SKM-1 (cell line): ENCODE data around the gene NPSR1.
"Not testable (repeated sequence)": the region's sequence is repeated elsewhere in the genome, so short reads cannot be mapped to it uniquely, and the experiment has no call there.

ENCODE experiments used
- DNase-seq: peaks from one replicate; lab custom pipeline; 2025; ENCODE audit not compliant: unreplicated experiment; lab: John Stamatoyannopoulos, UW

Gene NPSR1, protein sequence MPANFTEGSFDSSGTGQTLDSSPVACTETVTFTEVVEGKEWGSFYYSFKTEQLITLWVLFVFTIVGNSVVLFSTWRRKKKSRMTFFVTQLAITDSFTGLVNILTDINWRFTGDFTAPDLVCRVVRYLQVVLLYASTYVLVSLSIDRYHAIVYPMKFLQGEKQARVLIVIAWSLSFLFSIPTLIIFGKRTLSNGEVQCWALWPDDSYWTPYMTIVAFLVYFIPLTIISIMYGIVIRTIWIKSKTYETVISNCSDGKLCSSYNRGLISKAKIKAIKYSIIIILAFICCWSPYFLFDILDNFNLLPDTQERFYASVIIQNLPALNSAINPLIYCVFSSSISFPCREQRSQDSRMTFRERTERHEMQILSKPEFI

DNA sequence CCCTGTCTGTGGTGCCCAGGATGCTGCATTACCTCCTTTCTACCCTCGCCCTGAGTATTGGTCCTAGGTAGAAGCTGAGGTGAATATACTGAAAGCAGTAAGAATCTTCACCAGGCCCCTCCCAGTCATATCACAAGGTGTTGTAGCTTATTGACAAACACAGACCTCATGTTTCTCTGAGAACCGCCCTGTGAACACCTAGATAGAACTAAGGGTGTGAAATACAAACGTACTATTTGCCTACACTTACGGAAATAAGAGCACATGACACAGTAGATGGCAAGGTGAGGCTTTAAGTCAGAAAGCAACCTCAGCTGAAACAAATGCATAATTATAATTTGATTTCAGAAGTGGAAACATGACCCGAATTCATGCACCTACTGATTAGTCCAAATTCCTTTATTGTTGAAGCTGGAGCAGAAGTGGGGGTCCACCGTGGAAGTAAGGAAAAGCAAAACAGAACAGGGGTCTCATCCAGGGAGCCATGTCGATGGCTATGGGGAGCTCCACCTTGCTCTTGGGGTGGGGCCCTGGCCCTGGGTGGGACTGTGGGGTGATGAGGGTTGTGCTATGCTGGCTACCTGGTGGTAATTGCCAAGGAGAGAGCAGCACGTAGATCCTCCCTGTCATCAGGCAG lies at the start of gene NPSR1:
TSS of gene NPSR1 (plus strand) at position 587 of the 637 bp plus-strand sequence. CDS start 195 bp downstream, outside the sequence.
- DNase-seq, result no peak

DNA sequence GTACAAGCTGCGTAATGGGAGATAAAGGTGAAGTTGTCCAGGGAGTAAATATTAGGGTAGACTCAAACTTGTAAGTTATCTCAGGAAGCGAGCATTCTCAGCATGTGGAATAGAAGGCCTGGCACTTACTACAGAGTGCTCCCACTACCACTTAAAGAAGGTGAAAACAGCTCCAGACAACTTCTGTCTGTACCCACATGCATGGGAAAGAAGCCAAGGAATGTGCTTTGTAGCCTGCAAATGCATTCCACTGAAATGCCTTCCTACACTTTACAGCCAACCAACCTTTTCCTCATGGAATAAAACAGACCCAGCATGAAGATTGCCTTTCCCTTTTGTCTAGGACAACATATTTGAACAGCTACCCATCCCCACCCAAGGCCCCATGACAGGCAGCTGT lies 45.4 kb upstream of the NPSR1 start:
- no peak for DNase-seq

DNA sequence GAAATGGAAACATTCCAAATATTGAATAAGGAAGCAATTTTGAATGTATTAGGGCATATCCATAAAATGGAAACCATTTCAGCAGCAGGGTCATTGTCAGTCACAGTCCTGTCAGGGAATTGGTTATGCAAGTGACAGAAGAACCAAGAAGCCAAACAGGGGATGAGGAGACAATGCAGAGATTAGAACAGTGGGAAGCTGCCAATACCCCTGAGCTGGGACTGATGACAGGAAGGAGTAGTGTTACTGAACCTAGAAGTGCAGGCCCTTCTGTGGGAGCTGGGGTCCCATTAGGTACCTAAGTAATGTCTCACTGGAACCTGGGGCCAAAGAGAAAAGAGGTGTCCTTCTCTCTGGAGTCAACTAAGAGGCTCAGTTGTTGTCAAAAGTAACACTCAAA lies 37.6 kb upstream of the NPSR1 start:
- DNase-seq, result no peak

DNA sequence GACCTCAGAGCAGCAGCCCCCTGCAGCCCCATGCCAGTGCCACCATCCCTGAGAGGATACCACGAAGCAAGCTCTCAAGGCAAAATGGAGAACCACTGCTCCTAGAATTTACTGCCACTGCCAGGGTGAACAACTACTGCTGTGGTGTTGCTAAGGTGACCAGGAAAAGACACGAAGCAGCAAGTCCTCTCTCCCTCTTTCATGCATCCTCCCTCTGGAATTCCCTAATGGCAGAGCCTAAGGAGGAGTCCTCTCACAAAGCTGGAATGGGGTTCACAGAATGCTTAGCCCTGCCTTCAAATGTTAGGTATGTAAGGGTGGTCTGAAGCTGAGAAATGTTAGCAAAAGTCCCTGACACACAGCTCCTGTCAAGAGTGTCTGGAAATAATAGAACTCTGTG lies 35.8 kb upstream of the NPSR1 start:
- no peak for DNase-seq

DNA sequence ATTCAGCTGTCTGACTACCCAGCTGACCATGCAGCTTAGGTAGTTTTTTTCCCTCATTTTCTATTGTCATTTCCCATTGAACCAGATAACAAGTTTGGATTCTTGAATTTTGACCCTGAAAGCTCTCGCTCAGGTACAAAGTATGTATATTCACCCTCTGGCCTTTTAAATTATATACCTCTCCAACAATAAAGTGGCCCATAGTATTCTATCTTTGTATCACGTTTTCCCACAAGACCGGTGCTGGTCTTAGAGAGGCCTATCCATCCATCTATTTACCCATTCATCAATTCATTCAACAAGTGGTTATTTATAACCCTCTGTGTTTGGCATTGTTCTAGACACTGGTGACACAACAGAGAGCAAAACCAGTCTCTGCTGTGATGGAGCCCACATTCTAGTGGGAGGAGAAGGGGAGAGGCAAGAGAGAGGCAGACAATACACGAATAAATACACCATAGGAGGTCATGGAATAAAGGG lies 35.2 kb upstream of the NPSR1 start:
- no peak for DNase-seq

DNA sequence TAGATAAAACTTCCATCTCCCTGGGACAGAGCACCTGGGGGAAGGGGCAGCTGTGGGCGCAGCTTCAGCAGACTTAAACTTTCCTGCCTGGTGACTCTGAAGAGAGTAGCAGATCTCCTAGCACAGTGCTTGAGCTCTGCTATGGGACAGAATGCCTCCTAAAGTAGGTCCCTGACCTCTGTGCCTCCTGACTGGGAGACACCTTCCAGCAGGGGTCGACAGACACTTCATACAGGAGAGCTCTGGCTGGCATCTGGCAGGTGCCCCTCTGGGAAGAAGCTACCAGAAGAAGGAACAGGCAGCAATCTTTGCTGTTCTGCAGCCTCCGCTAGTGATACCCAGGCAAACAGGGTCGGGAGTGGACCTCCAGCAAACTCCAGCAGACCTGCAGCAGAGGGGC lies 29.4 kb upstream of the NPSR1 start:
- DNase-seq, result not testable (repeated sequence)

DNA sequence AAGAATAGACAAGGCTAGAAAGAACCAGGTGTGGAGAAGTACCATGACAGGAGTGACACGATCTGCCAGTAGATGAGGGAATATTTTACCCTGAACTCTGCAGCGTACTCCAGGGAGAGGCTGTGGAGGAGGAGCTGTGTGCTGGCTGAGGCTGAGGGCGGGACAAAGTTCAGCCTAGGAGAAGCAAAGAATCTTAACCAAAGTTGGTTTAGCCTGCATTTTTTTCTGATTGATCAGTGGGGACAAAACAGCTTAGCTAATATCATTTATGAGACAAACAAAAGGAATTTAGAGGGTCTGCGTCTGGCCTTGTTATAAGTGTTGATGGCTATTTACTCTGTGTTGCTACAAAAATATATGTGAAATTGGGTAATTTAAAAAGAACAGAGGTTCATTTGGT lies 5.2 kb upstream of the NPSR1 start:
- DNase-seq, result no peak

DNA sequence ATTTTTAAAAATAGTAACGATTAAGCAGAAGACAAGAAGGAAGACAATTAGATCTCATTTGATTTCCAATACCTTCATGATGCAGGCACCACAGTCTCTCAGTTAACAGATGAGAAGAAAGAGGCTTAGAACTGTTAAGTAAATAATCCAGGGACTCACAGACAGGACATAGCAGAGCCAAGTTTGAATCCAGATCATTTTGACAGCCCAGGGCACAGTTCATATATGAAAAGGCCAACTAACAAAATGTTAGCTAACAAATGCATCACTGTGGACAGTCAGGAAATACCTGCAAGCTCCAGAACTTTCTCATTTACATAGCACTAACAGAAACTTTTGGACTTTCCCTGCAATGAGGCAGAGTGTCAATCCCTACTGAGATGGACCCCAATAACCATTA lies 4.2 kb upstream of the NPSR1 start:
- no peak for DNase-seq

DNA sequence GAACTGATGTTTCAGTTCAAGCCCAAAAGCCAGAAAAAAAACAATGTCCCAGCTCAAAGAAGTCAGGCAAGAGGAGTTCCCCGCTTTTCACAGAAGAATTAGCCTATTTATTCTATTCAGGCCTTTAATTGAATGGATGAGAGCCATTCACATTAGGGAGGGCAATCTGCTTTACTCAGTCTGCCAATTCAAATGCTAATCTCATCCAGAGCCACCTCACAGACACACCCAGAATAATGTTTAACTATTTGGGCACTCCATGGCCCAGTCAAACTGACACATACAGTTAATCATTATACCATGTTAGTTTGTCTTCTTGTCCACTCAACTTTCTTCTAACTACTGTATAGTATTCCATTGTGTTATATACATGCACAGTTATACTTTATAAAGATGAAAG lies 2.6 kb upstream of the NPSR1 start:
- DNase-seq, result no peak

DNA sequence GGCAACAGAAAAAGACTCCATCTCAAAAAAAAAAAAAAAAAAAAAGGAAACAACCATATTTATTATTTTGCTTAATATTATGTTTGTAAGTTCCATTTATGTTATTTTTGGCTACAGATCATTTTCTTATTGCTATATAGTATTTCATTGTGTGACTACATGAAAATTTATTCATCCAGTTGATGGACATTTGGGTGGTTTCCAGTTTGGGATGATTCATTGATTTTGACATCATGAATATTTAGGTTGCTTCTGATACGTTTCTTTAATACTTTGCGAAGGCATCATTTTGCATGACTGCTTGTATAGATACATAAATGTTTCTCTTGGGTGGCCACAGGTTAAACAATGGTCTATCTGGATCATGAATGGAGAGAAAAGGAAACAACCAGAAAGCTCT lies 2.0 kb upstream of the NPSR1 start:
- no peak for DNase-seq

DNA sequence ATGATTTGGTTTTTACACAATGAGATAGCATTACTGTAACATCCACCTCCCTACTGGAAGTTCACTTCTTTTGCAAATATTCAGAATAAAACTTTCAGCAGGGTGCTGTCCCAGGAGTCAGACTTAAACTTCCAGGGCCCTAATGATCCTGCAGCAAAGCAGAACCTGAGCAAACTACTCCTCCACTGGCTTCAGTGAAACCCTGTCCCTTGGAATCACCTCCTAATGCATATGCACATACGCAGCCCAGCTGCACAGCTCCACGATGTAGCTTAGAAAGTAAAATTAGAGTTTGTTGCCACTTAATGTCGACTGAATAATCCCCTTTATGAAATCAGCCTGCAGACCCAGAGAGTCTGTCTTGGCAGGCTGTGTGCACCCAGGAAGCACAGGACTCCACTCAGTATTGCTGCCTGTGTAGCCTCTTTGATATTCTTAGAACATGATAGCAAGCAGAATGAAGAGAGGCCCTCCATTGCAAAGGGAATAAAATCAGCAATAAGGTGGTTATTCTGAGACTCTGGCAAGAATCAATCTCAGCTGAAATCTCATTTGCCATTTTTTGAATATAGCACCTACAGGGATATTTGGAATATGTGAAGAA lies 1.6 kb downstream of the NPSR1 start:
- no peak for DNase-seq

DNA sequence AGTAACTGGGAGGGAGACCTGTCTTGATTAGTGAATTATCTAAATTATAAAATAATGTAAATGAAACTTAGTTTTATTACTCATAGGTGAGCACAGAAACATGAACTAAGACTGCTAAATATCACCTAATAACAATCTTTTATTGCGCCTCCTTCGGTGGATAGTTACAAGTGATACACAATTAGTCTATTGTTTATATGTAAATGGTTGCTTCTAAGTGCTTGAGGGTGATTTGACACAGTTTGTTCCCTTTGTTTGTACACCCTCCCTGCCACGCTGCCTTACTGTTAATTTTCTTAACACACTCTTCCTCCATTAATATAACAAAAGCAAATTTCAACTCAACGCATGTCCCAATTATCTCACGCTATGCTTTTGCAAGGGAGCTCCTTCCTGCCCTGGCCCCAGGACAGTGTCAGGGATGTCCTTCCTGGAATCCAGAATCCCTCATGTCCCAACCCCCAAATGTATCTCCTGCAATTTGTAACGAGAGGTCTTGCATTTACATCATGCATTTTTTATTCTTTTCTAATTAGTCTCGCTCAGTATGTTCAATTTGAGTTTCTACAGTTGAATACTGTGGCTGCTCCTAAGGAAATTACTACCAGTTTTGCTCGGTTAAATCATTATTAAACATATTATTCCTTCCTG lies 4.2 kb downstream of the NPSR1 start:
- DNase-seq, result no peak

DNA sequence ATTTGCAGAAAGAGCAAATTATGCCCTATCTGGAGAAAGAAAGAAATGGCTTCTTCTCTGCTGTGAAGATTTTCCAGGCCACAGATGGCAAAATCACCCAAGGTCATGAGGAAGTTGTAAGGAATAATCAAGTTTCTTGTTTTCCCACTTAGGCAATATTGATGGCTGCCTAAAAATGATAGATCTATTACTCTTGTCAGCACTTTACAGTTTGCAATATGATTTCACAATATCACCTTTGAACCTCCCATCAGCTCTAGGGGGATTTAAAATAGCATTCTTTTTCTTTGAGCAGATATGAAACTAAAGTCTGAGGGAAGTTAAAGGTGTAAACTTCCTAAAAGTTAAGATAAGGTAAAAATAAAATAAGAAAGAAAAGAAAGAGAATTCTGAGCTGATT lies 6.7 kb downstream of the NPSR1 start:
- DNase-seq, result no peak

DNA sequence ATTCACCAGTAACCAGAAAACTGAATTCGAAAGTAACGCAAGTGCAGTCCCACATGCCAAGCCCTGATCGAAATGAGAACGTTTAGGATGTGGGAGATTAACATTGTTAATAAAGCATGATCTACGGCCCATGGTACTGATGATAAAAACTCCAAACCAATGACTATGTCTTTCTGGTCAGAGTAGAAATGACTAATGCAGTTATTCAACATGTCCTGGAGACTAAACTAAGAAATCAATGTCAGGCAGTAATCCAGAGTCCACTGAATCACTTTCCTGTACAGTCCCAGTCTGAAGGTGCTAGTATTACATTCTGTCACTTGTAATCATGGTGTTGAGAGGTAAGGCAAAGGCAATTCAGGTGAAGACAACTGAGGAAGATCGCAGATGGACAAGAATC lies 14.4 kb downstream of the NPSR1 start:
- no peak for DNase-seq

DNA sequence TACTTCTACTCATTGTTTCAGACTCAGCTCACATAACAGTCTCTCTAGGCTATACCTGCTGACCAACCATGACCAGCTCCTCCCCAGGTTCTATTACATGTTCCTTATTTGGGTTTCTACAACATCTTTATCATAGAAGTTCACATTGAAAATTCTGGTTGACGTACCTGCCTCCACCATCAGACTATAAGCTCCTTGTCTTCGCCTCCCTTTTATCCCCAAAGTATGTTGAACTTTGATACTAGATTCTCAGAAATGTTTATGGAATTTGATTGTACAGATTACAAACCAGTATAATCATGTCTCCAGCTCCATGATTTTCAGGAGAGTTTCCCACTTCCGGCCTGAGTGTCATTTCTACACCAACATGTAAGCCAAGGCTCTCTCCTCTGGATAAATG lies 15.0 kb downstream of the NPSR1 start:
- DNase-seq, result no peak

DNA sequence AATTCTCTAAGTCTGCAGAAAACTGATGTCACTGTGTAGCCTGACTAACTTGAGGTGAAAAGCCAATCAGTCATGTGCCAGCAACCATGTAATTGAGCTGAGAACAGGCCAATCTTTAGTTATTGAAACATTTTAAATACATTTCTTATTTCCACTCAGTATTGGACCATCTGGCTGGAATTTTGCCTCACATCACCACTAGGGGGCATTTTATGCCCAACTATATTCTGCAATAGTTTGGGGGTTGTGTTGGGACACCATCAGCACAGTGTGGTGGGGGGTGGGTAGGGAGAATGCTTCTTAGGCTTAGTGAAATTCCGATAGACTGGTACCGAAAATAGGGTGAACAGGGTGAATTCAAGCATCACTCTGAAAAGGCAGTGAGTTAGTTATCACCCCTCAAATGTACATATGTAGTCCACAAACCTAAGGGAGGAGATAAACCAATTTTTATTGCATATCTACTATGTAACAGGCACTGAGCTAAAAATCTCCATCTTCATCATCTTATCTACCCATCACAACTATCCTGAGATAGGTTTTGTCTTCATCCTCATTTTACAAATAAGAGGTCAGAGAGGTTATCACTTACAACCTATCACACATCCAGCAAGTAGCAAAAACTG lies 17.8 kb downstream of the NPSR1 start:
- no peak for DNase-seq

DNA sequence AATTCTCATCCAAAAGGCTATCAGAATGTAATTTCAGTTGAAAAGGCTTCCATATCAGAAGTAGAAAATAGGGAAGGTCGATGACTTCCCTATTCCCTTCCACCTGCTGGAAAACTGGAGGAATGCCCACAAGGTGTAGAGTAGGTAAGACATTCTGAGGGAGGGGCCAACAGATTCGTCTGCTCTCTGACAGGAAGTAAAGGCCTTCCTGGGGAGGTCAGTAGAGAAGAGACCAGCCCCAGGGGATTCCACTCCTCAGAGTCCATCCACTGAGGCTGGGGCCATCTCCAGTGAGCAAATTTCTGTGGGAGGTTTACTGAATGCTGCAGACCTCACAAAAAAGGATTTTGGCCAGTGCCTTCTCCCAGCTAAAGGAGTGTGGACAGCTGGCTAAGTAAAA lies 19.5 kb downstream of the NPSR1 start:
- no peak for DNase-seq

DNA sequence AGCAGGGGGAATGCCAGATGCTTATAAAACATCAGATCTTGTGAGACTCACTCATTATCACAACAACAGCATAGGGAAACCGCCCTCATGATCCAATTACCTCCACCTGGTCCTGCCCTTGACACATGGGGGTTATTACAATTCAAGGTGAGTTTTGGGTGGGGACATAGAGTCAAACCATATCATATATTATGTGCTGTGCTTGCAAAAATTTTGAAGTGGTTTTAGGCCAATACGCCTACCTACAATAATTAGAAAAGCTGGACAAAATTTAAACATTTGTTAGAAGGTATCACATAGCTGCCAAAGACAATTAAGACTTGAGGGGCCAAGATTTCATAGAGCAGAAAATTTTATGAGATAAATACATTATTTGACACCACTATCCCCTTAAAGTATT lies 29.5 kb downstream of the NPSR1 start:
- DNase-seq, result no peak

DNA sequence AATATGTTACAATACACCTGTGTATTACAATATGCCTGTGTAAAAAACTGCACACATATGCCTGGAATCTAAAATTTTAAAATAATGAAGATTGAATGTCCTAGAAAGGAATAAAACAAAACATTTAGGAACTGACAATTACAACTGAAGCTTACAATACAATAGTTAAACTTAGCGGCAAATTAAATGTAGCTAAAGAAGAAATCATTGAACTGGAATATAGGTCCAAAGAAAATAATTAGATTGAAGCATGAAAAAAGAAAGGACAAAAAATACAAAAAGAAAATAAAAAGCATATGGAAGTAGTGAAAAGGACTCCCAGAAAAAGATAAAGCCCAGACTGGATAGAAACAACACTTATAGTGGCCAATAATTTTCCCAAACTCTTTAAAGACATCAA lies 38.4 kb downstream of the NPSR1 start:
- no peak for DNase-seq

DNA sequence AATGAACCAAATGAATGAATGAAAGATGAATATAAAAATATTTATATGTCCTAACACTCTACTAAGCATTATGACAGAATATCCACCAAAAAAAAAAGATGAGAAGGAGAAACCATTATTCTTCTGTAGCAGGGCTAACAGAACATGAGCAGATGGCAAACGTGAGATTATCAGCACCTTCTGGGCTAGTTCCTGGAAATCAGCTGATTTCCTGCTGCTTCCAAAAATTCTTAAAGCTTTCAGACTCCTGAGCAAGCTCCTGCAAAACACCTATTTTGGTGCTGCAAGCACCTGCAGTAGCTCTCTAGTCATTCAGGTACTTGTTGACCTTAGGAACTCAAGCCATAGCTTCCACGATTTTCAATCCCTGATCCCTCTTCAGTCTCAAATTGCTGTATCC lies 51.8 kb downstream of the NPSR1 start:
- no peak for DNase-seq

DNA sequence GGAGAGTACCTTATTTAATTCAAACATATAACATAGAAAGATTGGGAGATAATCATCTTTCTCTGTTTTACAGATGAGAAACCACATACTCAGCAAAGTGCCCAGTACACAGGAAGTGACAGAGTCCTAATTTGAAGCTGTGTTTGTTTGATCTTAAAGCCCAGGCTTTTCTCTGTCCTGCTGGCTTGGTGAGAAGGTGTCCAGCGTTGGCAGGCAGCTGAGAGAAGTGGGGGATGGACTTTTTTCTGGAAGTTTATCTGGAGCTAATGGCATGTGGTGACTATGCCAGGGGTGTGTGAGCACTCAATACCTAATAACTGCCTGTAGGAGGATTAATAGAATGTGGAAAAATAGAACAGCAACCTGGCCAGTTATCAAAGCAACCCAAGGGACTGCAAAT lies 60.8 kb downstream of the NPSR1 start:
- no peak for DNase-seq
